Astrocyte of the cerebellum (primary cell): ENCODE measurements around the gene SLC35D1.
"Not testable (repeated sequence)": the region's sequence is repeated elsewhere in the genome, so short reads cannot be mapped to it uniquely, and the experiment has no call there.

Source experiments
- DNase-seq: peaks from one replicate; pipeline ENCODE4 v3.0.0-alpha.2; 2011; ENCODE audit warnings: low read depth
- H3K4me3 ChIP-seq: 2 replicates; pipeline ENCODE4 v1.5.1; 2011; ENCODE audit warnings: mild to moderate bottlenecking, low read depth, low read length, moderate library complexity
- CTCF ChIP-seq: IDR thresholded peaks from 2 replicates; pipeline ENCODE4 v1.5.1; 2012; ENCODE audit warnings: low read length, low read depth, moderate library complexity, mild to moderate bottlenecking; ENCODE audit errors: missing control alignments
- in situ Hi-C: cut with HindIII; loops from 2 replicates; pipeline ENCODE4 v1.10.0; 2017; ENCODE audit warnings: low sequenced_read_pairs

SLC35D1 gene

GRCh38 chr1:66982561-66983260 is 71.2 kb downstream of the SLC35D1 start:
- no peak for TF ChIP-seq CTCF
- H3K4me3 ChIP-seq: no peak overlapping the region
- no peak for DNase-seq
- in situ Hi-C loops: no loop called here

DNA sequence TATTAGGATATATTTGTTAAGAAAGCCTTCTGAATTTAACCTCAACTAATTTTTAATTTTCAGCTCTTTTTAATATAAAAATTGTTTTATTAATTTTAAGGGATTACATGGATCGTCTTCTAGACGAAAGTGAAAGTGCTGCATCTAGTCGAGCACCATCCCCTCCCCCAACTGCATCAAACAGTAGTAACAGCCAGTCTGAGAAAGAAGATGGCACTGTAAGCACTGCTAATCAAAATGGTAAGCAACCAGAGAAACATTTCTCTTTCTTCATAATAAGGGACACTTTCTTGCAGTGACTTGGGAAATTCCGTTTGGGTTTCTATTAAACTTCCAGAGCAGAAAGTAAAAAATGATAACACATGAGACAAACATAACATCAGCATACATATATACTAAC is 72.3 kb downstream of the SLC35D1 start:
- H3K4me3 ChIP-seq: no peak overlapping the region
- DNase-seq: no peak
- TF ChIP-seq CTCF: no peak
- in situ Hi-C loops: no loop called here

DNA sequence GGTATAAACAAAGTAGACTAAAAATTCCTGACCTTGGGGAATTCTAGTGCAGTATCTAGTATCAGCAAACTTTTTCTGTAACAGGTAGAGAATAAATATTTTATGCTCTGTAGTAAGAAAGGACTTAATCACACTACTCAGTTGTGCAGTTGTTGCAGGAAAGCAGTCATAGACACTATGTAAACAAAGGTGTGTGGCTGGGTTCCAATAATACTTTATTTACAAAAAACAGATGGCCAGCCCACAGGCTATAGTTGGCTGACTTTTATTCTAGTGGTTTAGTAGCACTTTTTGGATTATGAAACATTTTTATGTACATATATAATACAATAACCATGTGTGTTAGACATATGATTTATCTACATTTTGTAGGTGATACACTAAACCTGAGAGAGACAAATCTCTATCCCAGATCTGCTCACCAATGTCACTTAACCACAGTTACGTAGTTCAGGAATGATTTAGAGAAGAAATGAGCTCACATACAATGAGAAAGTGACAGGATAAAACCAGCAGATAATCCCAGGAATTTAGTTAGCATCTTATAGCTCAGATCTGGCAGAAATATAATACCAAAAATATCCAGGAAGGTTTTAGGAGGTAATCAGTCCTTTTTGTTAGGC is 73.1 kb downstream of the SLC35D1 start:
- in situ Hi-C loops: no loop called here
- DNase-seq: no peak
- TF ChIP-seq CTCF: no peak
- H3K4me3 ChIP-seq: no peak overlapping the region

- in situ Hi-C loops, DNase-seq, H3K4me3 ChIP-seq: not testable (repeated sequence)
These were observed 74.3 kb downstream of the SLC35D1 start for GRCh38 chr1:66979621-66980020.

DNA sequence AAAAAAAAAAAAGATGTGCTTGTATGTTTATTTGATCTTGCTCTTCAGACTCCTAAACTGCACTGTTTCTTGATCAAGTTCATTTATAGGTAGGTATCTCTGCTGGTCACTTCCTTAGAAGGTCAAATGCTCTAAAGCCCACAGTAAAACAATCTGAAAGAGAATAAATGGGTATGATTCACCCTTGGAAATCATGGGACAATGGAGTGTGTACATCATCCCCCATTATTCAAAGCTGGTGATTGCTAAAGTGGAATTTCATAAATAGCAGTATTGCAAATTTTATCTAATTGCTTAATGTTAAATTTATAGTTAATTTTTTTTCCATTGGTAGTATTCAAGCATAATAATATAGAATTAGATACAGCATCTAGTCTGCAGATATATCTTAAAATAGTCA is 75.7 kb downstream of the SLC35D1 start:
- no peak for DNase-seq
- no peak for TF ChIP-seq CTCF
- in situ Hi-C loops: no loop called here
- H3K4me3 ChIP-seq: no peak overlapping the region

- in situ Hi-C loops: no loop called here
These were observed 85.4 kb downstream of the SLC35D1 start for GRCh38 chr1:66968574-66968973.

DNA sequence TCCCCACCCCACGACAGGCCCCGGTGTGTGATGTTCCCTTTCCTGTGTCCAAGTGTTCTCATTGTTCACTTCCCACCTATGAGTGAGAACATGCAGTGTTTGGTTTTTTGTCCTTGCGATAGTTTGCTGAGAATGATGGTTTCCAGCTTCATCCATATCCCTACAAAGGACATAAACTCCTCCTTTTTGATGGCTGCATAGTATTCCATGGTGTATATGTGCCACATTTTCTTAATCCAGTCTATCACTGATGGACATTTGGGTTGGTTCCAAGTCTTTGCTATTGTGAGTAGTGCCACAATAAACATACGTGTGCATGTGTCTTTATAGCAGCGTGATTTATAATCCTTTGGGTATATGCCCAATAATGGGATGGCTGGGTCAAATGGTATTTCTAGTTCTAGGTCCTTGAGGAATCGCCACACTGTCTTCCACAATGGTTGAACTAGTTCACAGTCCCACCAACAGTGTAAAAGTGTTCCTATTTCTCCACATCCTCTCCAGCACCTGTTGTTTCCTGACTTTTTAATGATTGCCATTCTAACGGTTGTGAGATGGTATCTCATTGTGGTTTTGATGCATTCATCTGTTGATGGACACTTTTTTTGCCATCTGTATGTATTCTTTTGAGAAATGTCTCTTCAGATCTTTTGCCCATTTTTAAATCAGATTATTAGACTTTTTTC is 87.6 kb downstream of the SLC35D1 start:
- in situ Hi-C loops, H3K4me3 ChIP-seq, DNase-seq: not testable (repeated sequence)

More at GRCh38 chr1:66968574-66968973, 85.4 kb downstream of the SLC35D1 start:
- H3K4me3 ChIP-seq: no peak overlapping the region
- no peak for DNase-seq
- TF ChIP-seq CTCF: no peak
